ENCODE results near the gene PLXNA4.

DNA sequence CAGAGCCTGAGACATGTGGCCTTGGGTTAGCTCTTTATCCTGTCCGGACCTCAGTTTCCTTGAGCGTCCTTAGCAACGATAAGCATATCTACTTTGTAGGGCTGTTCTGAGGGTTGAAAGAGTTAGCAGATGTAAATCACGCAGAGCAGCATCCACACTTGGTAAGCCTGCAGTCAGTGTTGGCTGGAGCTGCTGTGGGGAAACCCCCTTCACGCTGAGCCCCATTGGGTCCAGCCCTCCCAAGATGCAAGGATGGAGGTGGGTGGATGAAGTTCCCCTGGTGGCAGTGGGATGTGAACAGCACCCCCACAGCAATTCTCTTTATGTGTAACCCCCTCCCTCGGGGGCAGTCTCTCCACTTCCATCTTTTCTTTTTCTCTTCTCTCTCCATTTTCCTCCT, 109.9 kb downstream of the PLXNA4 start:
- no peak for TF ChIP-seq SP1 (IDR thresholded peaks at IDR 0.05)
- TF ChIP-seq ELF4 (IDR thresholded peaks at IDR 0.05) = no peak
- no peak for TF ChIP-seq CTBP1 (IDR thresholded peaks at IDR 0.05; ENCODE audit: borderline replicate concordance)
- no peak for TF ChIP-seq ARNT (IDR thresholded peaks at IDR 0.05)
- no peak for TF ChIP-seq LEF1 (IDR thresholded peaks at IDR 0.05; ENCODE audit: borderline replicate concordance)
- TF ChIP-seq FOXA1 (IDR thresholded peaks at IDR 0.05) = no peak
- no peak for TF ChIP-seq FOXM1 (IDR thresholded peaks at IDR 0.05; ENCODE audit: borderline replicate concordance)
